A549 treated with AZD9567 at 1 μM for 4 hours (cell line): ENCODE measurements around the gene C1D. TPM values are rescaled to one million over a fixed set of nuclear protein-coding genes. Genes with fewer than 3 reads are reported as not detected.

Experiments used
- total RNA-seq: library from RNA; stranded (reverse); fragments of 200-300 nt; extraction: Qiagen RNA extraction; gene quantifications from 5 replicates; pipeline ENCODE4 v1.2.3, GENCODE V29; 2022; ENCODE audit not compliant: insufficient read depth

The C1D gene, protein sequence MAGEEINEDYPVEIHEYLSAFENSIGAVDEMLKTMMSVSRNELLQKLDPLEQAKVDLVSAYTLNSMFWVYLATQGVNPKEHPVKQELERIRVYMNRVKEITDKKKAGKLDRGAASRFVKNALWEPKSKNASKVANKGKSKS
- total RNA-seq: 30.0 to 40.5 TPM (median 35.3 TPM) in 5 replicates

DNA sequence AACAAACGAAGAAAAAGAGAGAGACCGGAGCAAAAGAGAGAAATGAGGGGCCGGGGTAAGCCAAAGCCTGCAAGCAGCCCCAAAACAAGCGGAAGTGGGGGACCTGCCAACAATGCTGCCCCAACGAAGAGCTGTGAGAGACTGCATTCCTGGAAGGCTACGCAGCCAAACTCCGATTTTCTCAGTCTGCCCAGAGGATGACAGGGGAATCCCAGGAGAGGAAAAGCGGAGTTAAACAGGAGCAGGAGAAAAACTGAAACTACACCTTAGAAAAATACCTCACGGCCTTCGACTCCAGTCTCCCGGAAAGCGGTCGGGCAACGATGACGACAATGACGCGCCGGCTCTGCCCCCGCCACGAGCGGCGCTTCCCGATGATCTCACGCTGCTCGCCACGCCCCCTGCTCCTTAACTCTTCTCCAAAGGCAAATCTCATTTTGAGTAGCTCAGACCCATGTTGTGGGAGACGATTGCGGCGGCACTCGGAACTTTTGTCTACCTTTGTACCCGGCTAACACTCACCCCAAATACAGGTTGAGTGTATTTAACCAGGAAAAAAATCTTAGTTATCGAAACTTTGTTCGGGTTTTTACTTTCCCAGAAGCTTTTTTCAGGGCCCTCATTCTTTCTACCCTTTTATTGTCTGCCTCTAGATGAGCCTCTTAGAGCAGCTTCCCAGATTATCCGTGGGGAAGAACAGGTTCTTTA is at the start of gene C1D:
Gene C1D, minus strand, starts transcription at position 325 of the 708 bp plus-strand sequence. CDS start 15,694 bp downstream, outside the sequence.

Other genes starting within 250 kb of the C1D start
- gene PNO1, start 94.9 kb upstream of the C1D start, total RNA-seq: 51.5 to 63.7 TPM (median 54.1 TPM) in 5 replicates
- 51.2 to 93.8 TPM (median 55.5 TPM) in 5 replicates for gene PPP3R1, start 189.5 kb upstream of the C1D start, total RNA-seq